Ramos (cell line): ENCODE data around the gene ALDOB.

Experiments used
- in situ Hi-C: fragments of 300-500 bp; cut with MboI; formaldehyde crosslinking; loops from one replicate; pipeline ENCODE4 v1.14.3; 2022; ENCODE audit warnings: low sequenced_read_pairs; ENCODE audit not compliant: unreplicated experiment

The ALDOB gene

GRCh38 chr9:101435601-101436079 is at the start of gene ALDOB:
ALDOB (minus strand) TSS chr9:101435774; CDS start chr9:101430887, 4,887 bp downstream.
- in situ Hi-C loops = no loop called here

- in situ Hi-C loops = no loop called here
These were observed 48.5 kb upstream of the ALDOB start for GRCh38 chr9:101484046-101484445.

- in situ Hi-C loops = no loop called here
These were observed 45.7 kb upstream of the ALDOB start for GRCh38 chr9:101481261-101481660.

- in situ Hi-C loops = no loop called here
These were observed 44.8 kb upstream of the ALDOB start for GRCh38 chr9:101480386-101480785.

GRCh38 chr9:101479338-101480030 is 43.9 kb upstream of the ALDOB start:
- in situ Hi-C loops = no loop called here

- in situ Hi-C loops = no loop called here
These were observed 43.3 kb upstream of the ALDOB start for GRCh38 chr9:101478906-101479305.

GRCh38 chr9:101478444-101478843 is 42.9 kb upstream of the ALDOB start:
- in situ Hi-C loops = no loop called here

- in situ Hi-C loops = no loop called here
These were observed 42.2 kb upstream of the ALDOB start for GRCh38 chr9:101477736-101478135.

- in situ Hi-C loops = no loop called here
These were observed 41.6 kb upstream of the ALDOB start for GRCh38 chr9:101477214-101477613.

- in situ Hi-C loops = no loop called here
These were observed 41.1 kb upstream of the ALDOB start for GRCh38 chr9:101476576-101477208.

GRCh38 chr9:101472891-101473290 is 37.3 kb upstream of the ALDOB start:
- in situ Hi-C loops = no loop called here

GRCh38 chr9:101470929-101471328 is 35.4 kb upstream of the ALDOB start:
- in situ Hi-C loops = no loop called here

GRCh38 chr9:101470021-101470420 is 34.4 kb upstream of the ALDOB start:
- in situ Hi-C loops = no loop called here

- in situ Hi-C loops = no loop called here
These were observed 33.5 kb upstream of the ALDOB start for GRCh38 chr9:101469026-101469425.

- in situ Hi-C loops = no loop called here
These were observed 32.5 kb upstream of the ALDOB start for GRCh38 chr9:101468116-101468515.

GRCh38 chr9:101467690-101468089 is 32.1 kb upstream of the ALDOB start:
- in situ Hi-C loops = no loop called here

GRCh38 chr9:101466863-101467262 is 31.3 kb upstream of the ALDOB start:
- in situ Hi-C loops = no loop called here

- in situ Hi-C loops = no loop called here
These were observed 29.8 kb upstream of the ALDOB start for GRCh38 chr9:101465326-101465915.

- in situ Hi-C loops = no loop called here
These were observed 27.8 kb upstream of the ALDOB start for GRCh38 chr9:101463397-101463796.

GRCh38 chr9:101462558-101462957 is 27.0 kb upstream of the ALDOB start:
- in situ Hi-C loops = no loop called here

GRCh38 chr9:101460965-101461364 is 25.4 kb upstream of the ALDOB start:
- in situ Hi-C loops = no loop called here
